OCI-LY7 (cell line): ENCODE data around the gene ADCK2. TPM values are rescaled to one million over a fixed set of nuclear protein-coding genes. Genes with fewer than 3 reads are reported as not detected.

ENCODE experiments used
- BruUV-seq: library from RNA; stranded (reverse); fragments of 400-500 nt; replicated peaks from 2 replicates; lab custom pipeline; 2021; lab: Mats Ljungman, UMichigan
- CTCF ChIA-PET: fragments of 300-600 bp; sonication (Branson Sonifier 250); formaldehyde crosslinking; loops from one replicate; lab custom pipeline; 2022; ENCODE audit warnings: antibody characterized with exemption; ENCODE audit not compliant: unreplicated experiment; lab: Charles Lee
- POLR2A ChIA-PET: fragments of 300-600 bp; sonication (Branson Sonifier 250); formaldehyde crosslinking; loops from one replicate; lab custom pipeline; 2022; ENCODE audit warnings: antibody characterized with exemption; lab: Charles Lee
- DNase-seq: peaks from one replicate; pipeline ENCODE4 v3.0.0-alpha.2; 2015; ENCODE audit warnings: low spot score
- H2AFZ ChIP-seq: fragments of 200-600 bp; sonication (generic), shearing (Covaris generic); 2 replicates; pipeline ENCODE4 v1.6.1; 2014; ENCODE audit warnings: mild to moderate bottlenecking, antibody characterized with exemption, low read length, moderate library complexity
- H3K27ac ChIP-seq: fragments of 200-600 bp; sonication (generic); 2 replicates; pipeline ENCODE4 v1.5.1; 2014; ENCODE audit warnings: mixed run types, low read depth, mild to moderate bottlenecking, moderate library complexity, low read length, inconsistent platforms; ENCODE audit not compliant: poor library complexity, severe bottlenecking
- H3K36me3 ChIP-seq: fragments of 200-600 bp; sonication (generic); 2 replicates; pipeline ENCODE4 v1.6.1; 2014; ENCODE audit warnings: mild to moderate bottlenecking, antibody characterized with exemption, low read length, moderate library complexity, mixed read lengths; ENCODE audit not compliant: insufficient read depth
- H3K4me1 ChIP-seq: fragments of 200-600 bp; sonication (generic); 2 replicates; pipeline ENCODE4 v1.5.1; 2014; ENCODE audit warnings: mild to moderate bottlenecking, low read length; ENCODE audit not compliant: insufficient read depth, poor library complexity, severe bottlenecking
- H3K4me2 ChIP-seq: fragments of 200-600 bp; sonication (generic); 2 replicates; pipeline ENCODE4 v1.6.1; 2014; ENCODE audit warnings: mild to moderate bottlenecking, low read length
- H3K4me3 ChIP-seq: fragments of 200-600 bp; sonication (generic); 2 replicates; pipeline ENCODE4 v1.5.1; 2014; ENCODE audit warnings: mild to moderate bottlenecking, low read depth, low read length; ENCODE audit not compliant: poor library complexity, severe bottlenecking
- H3K79me2 ChIP-seq: fragments of 200-600 bp; sonication (generic); 2 replicates; pipeline ENCODE4 v1.6.1; 2016; ENCODE audit warnings: low read depth, mild to moderate bottlenecking, low read length, moderate library complexity, mixed read lengths; ENCODE audit not compliant: insufficient read depth
- H3K9me2 ChIP-seq: fragments of 200-600 bp; sonication (generic); 2 replicates; pipeline ENCODE4 v1.6.1; 2016; ENCODE audit warnings: mild to moderate bottlenecking, low read length, mixed read lengths; ENCODE audit not compliant: insufficient read depth
- H3K9me3 ChIP-seq: fragments of 200-600 bp; sonication (generic); 2 replicates; pipeline ENCODE4 v1.6.1; 2014; ENCODE audit warnings: mild to moderate bottlenecking, mixed run types, low read length, mixed read lengths
- H4K20me1 ChIP-seq: fragments of 200-600 bp; sonication (generic); 2 replicates; pipeline ENCODE4 v1.6.1; 2014; ENCODE audit warnings: mild to moderate bottlenecking, antibody characterized with exemption, low read length, moderate library complexity, mixed read lengths; ENCODE audit not compliant: insufficient read depth
- EZH2phosphoT487 ChIP-seq: fragments of 200-600 bp; sonication (generic); IDR thresholded peaks from 2 replicates; pipeline ENCODE4 v1.6.1; 2018; ENCODE audit warnings: low read depth, borderline replicate concordance, mild to moderate bottlenecking, mixed run types, antibody characterized with exemption, low read length, moderate library complexity, mixed read lengths
- intact Hi-C: fragments of 100-400 bp; cut with micrococcal nuclease; formaldehyde crosslinking; loops from one replicate; pipeline ENCODE4 v1.10.0; 2022; ENCODE audit not compliant: unreplicated experiment
- total RNA-seq, 2 experiments: library from RNA; depleted of rRNA in 1 of 2; stranded (reverse); fragments of >200 nt in 1 of 2; shearing (Covaris generic) in 1 of 2; gene quantifications; 2 replicates each; pipeline ENCODE4 v1.2.3, GENCODE V29; 2014 to 2022
- TF ChIP-seq, protein P1 (sequence below): fragments of 200-600 bp; sonication (generic); conservative IDR thresholded peaks from 2 replicates; pipeline ENCODE4 v1.5.1; 2014; ENCODE audit warnings: mild to moderate bottlenecking, antibody characterized with exemption, low read length, moderate library complexity, mixed read lengths

Gene ADCK2
- total RNA-seq, 2 experiments from 2014 or later, result 45.8 to 60.2 TPM

DNA sequence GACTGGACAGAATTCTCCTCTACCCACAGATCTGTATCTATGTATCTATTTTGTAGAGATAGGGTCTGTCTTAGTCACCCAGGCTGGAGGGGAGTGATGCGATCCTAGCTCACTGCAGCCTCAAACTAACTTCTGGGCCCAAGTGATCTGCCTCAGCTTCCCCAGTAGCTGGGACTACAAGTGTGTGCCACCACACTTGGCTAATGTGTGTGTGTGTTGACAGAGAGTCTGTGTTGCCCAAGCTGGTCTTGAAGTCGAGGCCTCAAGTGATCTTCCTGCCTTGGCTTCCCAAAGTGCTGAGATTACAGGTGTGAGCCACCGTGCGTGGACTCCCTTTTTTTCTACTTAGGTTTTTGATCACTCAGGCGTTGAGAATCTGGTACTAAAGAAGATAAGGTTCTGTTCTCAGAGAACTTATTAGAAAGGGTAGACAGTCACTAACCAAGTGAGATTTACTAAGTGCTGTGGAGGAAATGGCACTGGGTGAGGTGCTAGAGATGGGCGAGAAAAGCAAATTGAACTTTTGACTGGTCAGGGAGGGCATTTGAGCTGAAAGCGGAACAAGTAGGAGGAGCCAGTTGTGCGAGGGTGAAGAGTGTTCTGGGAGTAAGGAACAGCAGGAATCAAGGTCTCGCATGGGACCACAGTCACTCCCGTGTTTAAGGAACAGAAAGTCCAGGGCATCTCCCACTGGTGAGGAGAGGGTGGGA is 41.7 kb downstream of the ADCK2 start:
- intact Hi-C loops, result no loop called here
- no peak overlapping the region for H2AFZ ChIP-seq
- no peak overlapping the region for H3K4me3 ChIP-seq
- H3K36me3 ChIP-seq, result 0 out of 2 replicates have a peak, but pooled peaks cover 4% of the 10 kb centered on the region
- H3K79me2 ChIP-seq, result no peaks in the 10 kb centered on the region
- no peak overlapping the region for H3K4me2 ChIP-seq
- ChIA-PET POLR2A (interaction anchor here (1.4 kb wide), 1 partner anchor 8 kb away, joined by 3 read pairs; no protein-coding TSS in a partner anchor), CTCF (no interaction called here)
- H3K4me1 ChIP-seq, result peaks cover 11% of the 10 kb centered on the region
- BruUV-seq, result no TSS peak
- no peaks in the 10 kb centered on the region for H3K9me3 ChIP-seq
- TF ChIP-seq, protein P1, sequence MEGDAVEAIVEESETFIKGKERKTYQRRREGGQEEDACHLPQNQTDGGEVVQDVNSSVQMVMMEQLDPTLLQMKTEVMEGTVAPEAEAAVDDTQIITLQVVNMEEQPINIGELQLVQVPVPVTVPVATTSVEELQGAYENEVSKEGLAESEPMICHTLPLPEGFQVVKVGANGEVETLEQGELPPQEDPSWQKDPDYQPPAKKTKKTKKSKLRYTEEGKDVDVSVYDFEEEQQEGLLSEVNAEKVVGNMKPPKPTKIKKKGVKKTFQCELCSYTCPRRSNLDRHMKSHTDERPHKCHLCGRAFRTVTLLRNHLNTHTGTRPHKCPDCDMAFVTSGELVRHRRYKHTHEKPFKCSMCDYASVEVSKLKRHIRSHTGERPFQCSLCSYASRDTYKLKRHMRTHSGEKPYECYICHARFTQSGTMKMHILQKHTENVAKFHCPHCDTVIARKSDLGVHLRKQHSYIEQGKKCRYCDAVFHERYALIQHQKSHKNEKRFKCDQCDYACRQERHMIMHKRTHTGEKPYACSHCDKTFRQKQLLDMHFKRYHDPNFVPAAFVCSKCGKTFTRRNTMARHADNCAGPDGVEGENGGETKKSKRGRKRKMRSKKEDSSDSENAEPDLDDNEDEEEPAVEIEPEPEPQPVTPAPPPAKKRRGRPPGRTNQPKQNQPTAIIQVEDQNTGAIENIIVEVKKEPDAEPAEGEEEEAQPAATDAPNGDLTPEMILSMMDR, result no peak
- no peak for TF ChIP-seq EZH2phosphoT487
- no peak overlapping the region for H3K27ac ChIP-seq
- no peaks in the 10 kb centered on the region for H4K20me1 ChIP-seq
- DNase-seq, result no peak
- H3K9me2 ChIP-seq, result no peaks in the 10 kb centered on the region

DNA sequence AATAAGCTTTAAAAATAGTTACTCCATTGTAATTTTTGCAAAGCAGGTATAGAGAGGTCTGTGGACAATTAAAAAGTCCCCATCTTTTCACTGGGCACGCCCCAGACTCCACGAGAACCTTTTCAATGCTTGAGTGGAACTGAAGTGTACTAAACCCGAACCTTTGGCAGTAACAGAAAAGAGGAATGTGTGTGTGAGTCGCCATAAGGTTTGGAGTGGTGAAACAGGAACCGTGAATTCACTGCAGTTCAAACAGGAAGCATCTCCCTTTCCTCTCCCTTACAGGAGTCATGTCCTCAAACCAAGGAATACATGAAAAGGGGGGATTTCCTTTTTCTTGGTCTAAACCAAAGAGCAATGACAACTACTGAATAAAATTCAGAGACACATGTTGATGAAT is 47.0 kb downstream of the ADCK2 start:
- CTCF ChIA-PET, result no interaction called here

More for the DNA sequence above, 47.0 kb downstream of the ADCK2 start:
- DNase-seq, result no peak
- no peak overlapping the region for H3K4me3 ChIP-seq
- no peak overlapping the region for H3K4me2 ChIP-seq
- intact Hi-C loops, result loop anchor here (10.0 kb wide), 2 partner anchors 295 to 815 kb away; partner anchors contain the start of gene MRPS33
- H3K79me2 ChIP-seq, result no peaks in the 10 kb centered on the region
- TF ChIP-seq, protein P1, result no peak
- TF ChIP-seq EZH2phosphoT487, result no peak
- H3K36me3 ChIP-seq, result no peaks in the 10 kb centered on the region
- H4K20me1 ChIP-seq, result no peaks in the 10 kb centered on the region
- no peaks in the 10 kb centered on the region for H3K9me2 ChIP-seq
- POLR2A ChIA-PET, result interaction anchor here (0.5 to 0.6 kb wide), 4 partner anchors 42 to 1960 kb away, joined by 3 read pairs; no protein-coding TSS in a partner anchor
- H3K4me1 ChIP-seq, result peaks cover 19% of the 10 kb centered on the region
- no TSS peak for BruUV-seq
- H3K27ac ChIP-seq, result no peak overlapping the region
- no peaks in the 10 kb centered on the region for H3K9me3 ChIP-seq
- H2AFZ ChIP-seq, result no peak overlapping the region
